H1 (cell line): ENCODE results near the gene ATP2B3. TPM values are rescaled to one million over a fixed set of nuclear protein-coding genes. Genes with fewer than 3 reads are reported as not detected.

Source experiments
- BRCA1 ChIP-seq: IDR thresholded peaks from 2 replicates; pipeline ENCODE4 v1.6.1; 2012; ENCODE audit warnings: low read depth, low read length, improper control_type of control experiment
- SIX5 ChIP-seq: IDR thresholded peaks from 2 replicates; pipeline ENCODE4 v1.6.1; 2011; ENCODE audit warnings: mild to moderate bottlenecking, low read depth, low read length
- SP4 ChIP-seq: IDR thresholded peaks from 2 replicates; pipeline ENCODE4 v1.6.1; 2012; ENCODE audit warnings: low read length, inconsistent platforms
- polyA plus RNA-seq, 7 experiments: library from polyadenylated mRNA; depleted of rRNA in 3 of 7; stranded (reverse) in 5 of 7; unstranded in 2 of 7; fragments of >200 nt in 5 of 7; fragments of 200-250 nt in 2 of 7; gene quantifications; 1 replicate in 5 of 7; 2 replicates in 1 of 7; 4 replicates in 1 of 7; pipeline versions ENCODE4 v1.2.1 to v1.2.3, GENCODE V29; 2011 to 2013; ENCODE audit warnings: missing spikeins in 2 of 7, mixed read lengths in 2 of 7
- total RNA-seq: library from RNA; stranded (reverse); fragmentation: NEBNext Ultra II Directional; extraction: Animal tissue kit (Norgen Biotek cat#: 25700); gene quantifications from 2 replicates; pipeline ENCODE4 v1.2.1, GENCODE V29; 2021
- TF ChIP-seq, protein P1 (sequence below): IDR thresholded peaks from 2 replicates; pipeline ENCODE4 v1.6.1; 2012; ENCODE audit warnings: inconsistent platforms
- TF ChIP-seq, protein P2 (sequence below), 3 experiments: IDR thresholded peaks; 1 replicate in 2 of 3; 2 replicates in 1 of 3; pipeline versions ENCODE4 v1.5.1 to v1.6.1; 2011; ENCODE audit warnings: low read length in 3 of 3, mild to moderate bottlenecking in 3 of 3, inconsistent platforms in 2 of 3, low read depth in 1 of 3, moderate library complexity in 1 of 3; ENCODE audit not compliant: insufficient read depth in 1 of 3; ENCODE audit errors: control extremely low read depth in 1 of 3

Gene ATP2B3
- total and polyA plus RNA-seq, 2 of the 8 experiments (the other 6 are each of a cell fraction or from before 2014, with no cell fraction given): 0.14 to 0.19 TPM

DNA sequence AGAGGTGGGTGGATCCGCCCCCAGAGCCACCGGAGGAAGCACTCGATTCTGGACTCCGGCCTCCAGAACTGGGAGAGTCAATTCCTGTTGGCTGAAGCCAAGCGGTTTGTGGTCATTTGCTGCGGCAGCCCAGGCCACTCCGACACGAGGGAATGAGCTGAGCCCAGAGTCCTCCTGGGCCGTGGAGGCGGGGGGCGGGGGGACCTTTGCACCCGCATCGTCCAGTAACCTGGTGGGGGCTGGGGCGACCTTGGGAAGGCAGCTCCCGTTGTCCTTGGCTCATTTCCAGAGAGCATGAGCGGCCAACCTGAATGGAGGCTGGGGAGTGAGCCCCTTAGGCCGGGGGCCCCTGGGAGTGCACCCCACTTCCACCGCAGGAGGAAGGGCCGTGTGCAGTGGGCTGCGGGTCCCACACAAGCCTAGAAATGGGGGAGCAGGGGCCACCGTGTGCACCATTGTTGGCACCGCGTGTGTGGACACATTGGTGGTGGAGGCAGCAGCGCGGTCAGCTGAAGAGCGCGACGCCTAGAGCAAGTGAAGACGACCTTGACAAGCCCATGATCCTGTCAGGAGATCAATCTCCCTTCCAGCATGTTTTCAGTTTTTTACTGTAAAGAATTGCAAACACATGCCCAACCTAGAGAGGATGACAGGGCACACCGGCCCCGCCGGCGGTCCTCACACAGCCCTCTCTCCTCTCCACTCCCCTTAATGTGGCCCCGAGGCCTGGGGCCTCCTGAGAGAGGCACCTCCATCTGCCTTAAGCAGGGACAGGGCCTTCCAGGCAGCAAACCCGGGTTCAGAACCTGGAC, 109.6 kb downstream of the ATP2B3 start (continued):
- TF ChIP-seq SIX5 (no peak), BRCA1 (no peak), SP4 (no peak)
- TF ChIP-seq, protein P1, sequence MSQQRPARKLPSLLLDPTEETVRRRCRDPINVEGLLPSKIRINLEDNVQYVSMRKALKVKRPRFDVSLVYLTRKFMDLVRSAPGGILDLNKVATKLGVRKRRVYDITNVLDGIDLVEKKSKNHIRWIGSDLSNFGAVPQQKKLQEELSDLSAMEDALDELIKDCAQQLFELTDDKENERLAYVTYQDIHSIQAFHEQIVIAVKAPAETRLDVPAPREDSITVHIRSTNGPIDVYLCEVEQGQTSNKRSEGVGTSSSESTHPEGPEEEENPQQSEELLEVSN: no peak
- TF ChIP-seq, protein P2, sequence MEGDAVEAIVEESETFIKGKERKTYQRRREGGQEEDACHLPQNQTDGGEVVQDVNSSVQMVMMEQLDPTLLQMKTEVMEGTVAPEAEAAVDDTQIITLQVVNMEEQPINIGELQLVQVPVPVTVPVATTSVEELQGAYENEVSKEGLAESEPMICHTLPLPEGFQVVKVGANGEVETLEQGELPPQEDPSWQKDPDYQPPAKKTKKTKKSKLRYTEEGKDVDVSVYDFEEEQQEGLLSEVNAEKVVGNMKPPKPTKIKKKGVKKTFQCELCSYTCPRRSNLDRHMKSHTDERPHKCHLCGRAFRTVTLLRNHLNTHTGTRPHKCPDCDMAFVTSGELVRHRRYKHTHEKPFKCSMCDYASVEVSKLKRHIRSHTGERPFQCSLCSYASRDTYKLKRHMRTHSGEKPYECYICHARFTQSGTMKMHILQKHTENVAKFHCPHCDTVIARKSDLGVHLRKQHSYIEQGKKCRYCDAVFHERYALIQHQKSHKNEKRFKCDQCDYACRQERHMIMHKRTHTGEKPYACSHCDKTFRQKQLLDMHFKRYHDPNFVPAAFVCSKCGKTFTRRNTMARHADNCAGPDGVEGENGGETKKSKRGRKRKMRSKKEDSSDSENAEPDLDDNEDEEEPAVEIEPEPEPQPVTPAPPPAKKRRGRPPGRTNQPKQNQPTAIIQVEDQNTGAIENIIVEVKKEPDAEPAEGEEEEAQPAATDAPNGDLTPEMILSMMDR (IDR thresholded peaks at IDR 0.05; ENCODE audit: control extremely low read depth in 1 of 3, insufficient read depth in 1 of 3, low read depth in 1 of 3, low read length in 3 of 3): no peak
